RKO (cell line): ENCODE data around the gene YPEL5.
A peak's percentile ranks its signal among the peaks of the same experiment; 100 is the strongest.

Source experiments
- DNase-seq: peaks from one replicate; pipeline ENCODE4 v3.0.0-alpha.2; 2016; ENCODE audit warnings: low spot score

Gene YPEL5

DNA sequence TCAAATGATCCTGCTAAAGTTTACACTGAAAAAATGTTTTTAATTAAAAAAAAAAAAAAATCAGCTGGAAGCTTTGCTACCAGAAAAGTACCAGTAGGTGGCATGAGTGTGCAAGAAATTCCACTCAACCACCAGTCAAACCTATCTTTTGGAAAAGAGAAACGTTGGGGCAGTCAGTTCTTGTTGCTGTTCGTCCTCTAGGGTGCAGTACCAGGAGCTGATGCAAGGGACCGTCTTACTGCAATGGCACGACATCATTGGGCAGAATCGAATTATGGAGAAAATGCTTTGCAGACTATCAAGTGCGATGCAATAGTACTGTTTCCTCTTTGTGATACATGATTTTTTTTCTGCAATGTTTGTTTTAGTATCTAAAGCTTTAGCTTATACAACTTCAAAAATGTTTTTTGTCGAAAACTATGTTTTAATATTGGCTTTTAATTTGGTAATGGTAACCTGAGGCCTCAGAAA lies 18.3 kb downstream of the YPEL5 start:
- DNase-seq = peak; percentile 93

GRCh38 chr2:30165617-30166016 lies 18.8 kb downstream of the YPEL5 start:
- no peak for DNase-seq

GRCh38 chr2:30172627-30173026 lies 25.8 kb downstream of the YPEL5 start:
- DNase-seq = no peak

- no peak for DNase-seq
Measured at GRCh38 chr2:30177440-30177839, 30.6 kb downstream of the YPEL5 start.

- no peak for DNase-seq
Measured at GRCh38 chr2:30177956-30178355, 31.1 kb downstream of the YPEL5 start.

GRCh38 chr2:30178618-30179434 lies 32.0 kb downstream of the YPEL5 start:
- DNase-seq = no peak

DNA sequence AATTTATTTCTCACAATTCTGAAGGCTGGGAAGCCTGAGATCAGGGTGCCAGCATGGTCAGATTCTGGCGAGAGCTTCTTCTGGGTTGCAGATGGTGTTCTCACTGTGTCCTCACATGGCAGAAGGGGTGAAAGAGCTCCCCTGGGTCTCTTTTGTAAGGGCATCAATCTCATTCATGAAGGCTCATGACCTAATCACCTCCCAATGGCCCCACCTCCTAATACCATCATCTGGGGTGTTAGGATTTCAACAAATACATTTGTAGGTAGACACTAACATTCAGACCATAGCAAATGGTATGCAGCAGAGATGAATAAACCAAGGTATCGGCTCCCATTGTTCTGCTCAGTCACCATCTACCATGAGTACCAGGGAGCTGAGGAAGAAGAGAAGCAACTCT lies 32.7 kb downstream of the YPEL5 start:
- DNase-seq = no peak

GRCh38 chr2:30180226-30180625 lies 33.4 kb downstream of the YPEL5 start:
- DNase-seq = no peak

DNA sequence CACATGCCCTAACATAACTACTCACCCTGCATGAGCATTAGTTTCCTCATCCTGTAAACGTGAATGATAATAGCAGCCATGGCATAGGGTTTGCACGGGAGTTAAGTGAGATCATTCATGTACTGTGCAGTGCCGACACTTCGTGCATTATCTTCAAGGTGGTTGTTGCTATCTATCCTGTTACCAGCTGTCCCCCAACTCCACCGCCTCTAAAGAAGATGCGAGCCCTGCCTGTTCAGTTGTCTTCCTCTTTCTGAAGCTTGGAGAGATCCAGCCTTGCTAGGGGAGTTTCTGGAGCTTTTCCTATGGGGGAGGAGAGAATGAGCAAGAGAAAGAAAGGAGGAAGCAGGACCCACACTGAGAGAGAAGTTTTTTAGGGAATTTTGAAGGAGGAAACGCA lies 34.4 kb downstream of the YPEL5 start:
- no peak for DNase-seq

- no peak for DNase-seq
Measured at GRCh38 chr2:30184035-30184434, 37.2 kb downstream of the YPEL5 start.

- no peak for DNase-seq
Measured at GRCh38 chr2:30185178-30185577, 38.4 kb downstream of the YPEL5 start.

DNA sequence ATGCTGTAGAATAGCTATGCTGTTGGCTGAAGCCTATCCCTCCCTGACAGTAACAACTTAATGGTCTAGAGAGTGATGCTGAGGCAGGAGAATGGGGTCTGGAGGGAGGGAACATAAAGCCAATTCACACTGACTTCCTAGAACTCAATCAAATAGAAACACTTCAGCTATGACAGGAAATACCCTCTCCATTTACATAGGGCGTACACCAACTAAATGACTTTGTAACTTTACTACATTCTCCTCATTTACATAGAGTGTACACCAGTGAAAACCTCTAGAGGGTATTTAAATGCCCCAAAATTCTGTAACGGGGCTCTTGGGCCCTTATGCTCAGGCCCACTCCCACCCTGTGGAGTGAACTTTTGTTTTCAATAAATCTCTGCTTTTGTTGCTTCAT lies 41.5 kb downstream of the YPEL5 start:
- DNase-seq = no peak

GRCh38 chr2:30190637-30191036 lies 43.8 kb downstream of the YPEL5 start:
- no peak for DNase-seq

DNA sequence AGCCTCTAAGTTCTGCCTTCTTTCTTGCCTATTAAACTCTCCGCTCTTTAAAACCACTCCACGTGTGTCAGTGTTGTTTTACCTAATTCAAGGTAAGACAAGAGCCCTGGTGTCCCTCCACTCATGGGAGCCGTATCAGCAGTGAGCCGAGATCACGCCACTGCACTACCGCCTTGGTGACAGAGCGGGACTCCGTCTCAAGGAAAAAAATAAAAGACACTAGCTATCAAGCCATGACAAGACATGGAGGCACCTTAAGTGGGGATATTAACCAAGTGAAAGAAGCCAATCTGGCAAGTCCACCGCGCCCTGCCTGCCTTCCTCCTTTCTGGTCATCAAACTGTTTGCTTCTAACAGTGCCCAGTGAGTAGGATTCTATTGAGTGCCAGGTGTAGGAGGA lies 44.3 kb downstream of the YPEL5 start:
- no peak for DNase-seq

DNA sequence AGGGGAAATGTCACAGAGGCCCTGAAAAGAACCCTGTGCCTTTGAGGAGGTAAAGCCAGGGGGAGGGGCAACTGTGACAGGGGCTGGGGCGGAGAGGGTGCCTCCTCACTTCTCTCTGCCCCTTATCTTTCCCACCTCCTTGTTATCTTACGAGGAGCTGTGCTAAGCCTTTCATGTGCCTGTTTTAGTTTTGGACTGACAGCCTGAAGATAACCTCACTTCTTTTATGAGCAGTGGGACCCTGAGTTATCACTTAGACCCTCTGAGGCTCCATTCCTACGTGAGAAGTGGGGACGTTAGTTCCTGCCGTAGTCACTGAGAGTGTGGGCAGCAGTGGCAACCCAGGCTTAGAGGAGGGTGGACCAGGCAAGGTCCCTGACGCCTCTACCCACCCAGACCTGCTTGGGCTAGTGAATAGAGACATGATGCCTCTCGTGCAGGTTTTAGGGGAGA lies 45.0 kb downstream of the YPEL5 start:
- no peak for DNase-seq

- no peak for DNase-seq
Measured at GRCh38 chr2:30192314-30192713, 45.5 kb downstream of the YPEL5 start.

DNA sequence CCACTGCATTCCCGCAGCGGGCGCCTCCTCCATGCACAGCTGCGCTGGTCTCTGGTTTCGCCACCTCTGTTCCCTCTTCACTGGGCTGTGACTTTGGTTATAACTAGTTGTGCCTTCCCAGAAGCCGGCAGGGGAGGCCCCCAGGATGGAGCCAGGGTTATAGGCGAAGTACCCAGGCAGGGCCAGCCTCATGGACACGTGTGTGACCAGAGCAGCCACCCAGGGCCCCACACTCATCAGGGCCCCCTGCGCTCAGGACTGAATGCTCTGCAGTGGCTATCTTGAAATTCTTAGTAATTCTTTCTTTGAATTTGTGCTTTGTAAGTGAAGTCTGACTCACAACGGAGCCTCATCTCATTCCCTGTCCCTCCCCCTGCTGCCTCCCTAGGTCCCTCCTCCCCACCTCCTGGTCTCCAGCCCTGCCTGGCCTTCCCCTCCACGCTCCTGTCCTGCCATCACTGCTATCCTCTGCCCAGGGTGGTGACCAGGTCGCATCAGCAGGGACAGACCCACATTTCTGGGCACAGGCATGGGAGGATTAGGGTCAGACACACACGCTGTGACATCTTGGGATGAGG lies 46.4 kb downstream of the YPEL5 start:
- no peak for DNase-seq

DNA sequence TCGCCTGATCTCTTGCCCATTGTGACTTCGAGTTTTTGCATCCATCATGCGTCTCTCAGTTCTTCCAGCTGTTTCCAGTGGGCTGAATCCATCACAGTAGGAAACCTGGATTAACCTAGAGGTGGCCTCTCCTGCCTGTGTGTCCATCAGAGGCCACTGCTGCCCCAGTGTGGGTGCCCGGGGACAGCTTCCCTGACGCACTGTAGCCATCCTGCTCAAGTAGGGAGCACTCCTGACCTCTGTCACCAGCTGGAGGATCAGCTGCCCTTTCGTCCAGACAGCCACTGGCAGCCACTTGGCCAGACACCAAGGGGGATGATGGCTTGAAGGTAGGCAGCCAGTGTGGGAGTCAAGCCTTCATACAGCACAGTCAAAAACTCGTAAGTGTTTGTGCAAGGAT lies 47.6 kb downstream of the YPEL5 start:
- no peak for DNase-seq

DNA sequence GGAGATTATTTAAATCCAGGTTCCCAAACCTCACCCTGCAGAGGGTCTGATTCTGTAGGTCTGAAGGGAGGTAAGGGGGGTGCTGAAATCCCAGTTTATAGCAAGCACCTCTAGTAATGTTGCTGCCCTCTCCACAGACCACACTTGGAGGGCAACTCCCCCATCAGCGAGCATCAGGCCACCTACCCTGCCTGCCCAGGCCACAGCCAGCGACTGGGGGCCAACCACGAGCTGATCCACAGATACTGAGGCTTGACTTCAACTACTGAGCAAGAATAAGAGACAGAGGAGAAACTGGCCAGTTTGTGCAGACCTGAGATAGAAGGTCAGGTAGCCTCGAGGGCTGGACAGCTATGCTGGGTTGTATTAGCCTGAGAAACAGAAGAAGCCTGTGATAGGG lies 48.2 kb downstream of the YPEL5 start:
- DNase-seq = no peak

GRCh38 chr2:30197570-30198192 lies 50.9 kb downstream of the YPEL5 start:
- no peak for DNase-seq

GRCh38 chr2:30201990-30202389 lies 55.2 kb downstream of the YPEL5 start:
- DNase-seq = no peak

DNA sequence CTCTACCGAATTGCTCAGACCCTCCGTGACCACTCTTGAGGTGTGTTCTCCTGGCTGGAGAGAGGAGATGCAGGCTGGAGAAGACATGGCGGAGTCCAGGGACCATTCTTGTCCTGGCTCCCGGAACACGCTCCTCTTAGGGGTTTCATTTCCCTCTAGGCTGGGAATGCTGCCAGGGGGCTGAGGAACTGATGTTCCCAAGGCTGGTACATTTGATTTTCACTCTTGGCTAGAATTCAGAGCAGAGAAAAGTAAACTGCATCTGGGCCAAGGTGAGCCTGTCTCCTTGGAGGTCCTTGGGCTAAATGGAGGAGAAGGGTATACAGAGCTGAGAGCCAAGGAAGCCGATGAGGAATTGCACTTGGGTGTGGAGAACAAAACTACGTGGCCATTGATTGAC lies 56.3 kb downstream of the YPEL5 start:
- no peak for DNase-seq

DNA sequence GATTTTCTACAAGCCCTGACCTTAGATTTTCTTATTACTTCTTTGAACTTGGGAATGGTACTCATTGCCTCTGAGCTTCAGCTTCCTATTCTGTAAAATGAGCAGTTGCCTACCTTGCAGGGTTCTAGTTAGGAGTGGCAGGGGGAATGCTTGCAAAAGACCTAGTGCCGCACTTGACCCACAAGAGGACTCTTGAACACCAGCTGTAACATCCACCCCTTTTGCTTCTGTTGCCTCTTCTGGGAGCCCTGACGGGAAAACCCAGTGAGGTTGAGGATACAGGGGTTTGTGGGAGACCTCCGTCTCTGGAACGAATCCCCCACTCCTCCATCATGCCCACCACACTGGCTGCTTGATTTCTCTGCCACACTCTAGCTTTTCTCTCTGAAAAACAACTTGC lies 57.5 kb downstream of the YPEL5 start:
- no peak for DNase-seq
